HepG2 (cell line): ENCODE data around the gene EEFSEC.

ENCODE experiments used
- CTCF ChIP-seq: sonication (generic); formaldehyde crosslinking; IDR thresholded peaks from 2 replicates; pipeline ENCODE4 v1.5.0; 2020; ENCODE audit warnings: mild to moderate bottlenecking, missing genetic modification reagents, moderate library complexity
- MAX ChIP-seq: IDR thresholded peaks from 2 replicates; pipeline ENCODE4 v1.6.1; 2012; ENCODE audit warnings: inconsistent platforms
- MEIS2 ChIP-seq: sonication (generic); formaldehyde crosslinking; IDR thresholded peaks from 2 replicates; pipeline ENCODE4 v1.9.0; 2021; ENCODE audit warnings: mild to moderate bottlenecking, missing genetic modification reagents
- TAF1 ChIP-seq: sonication (generic); formaldehyde crosslinking; IDR thresholded peaks from 2 replicates; pipeline ENCODE4 v1.4.0; 2020; ENCODE audit warnings: missing genetic modification reagents
- U2AF1 ChIP-seq: fragments of 200-400 bp; formaldehyde crosslinking; optimal IDR thresholded peaks from 2 replicates; pipeline ENCODE3; 2017; ENCODE audit warnings: mild to moderate bottlenecking, low read depth, low read length
- ZNF24 ChIP-seq: fragments of 450-650 bp; IDR thresholded peaks from 2 replicates; pipeline ENCODE4 v1.6.1; 2017; ENCODE audit warnings: antibody characterized with exemption, mild to moderate bottlenecking

- TF ChIP-seq MAX, result no peak
- no peak for TF ChIP-seq ZNF24
- TF ChIP-seq U2AF1, result no peak
- no peak for TF ChIP-seq CTCF (CRISPR knock-in tag)
- no peak for TF ChIP-seq MEIS2 (CRISPR knock-in tag)
- no peak for TF ChIP-seq TAF1 (CRISPR knock-in tag)
Observed at GRCh38 chr3:128351546-128351945, 198.3 kb downstream of the EEFSEC start.
